Measurements from ENCODE around the gene GGTLC2. TPM values are rescaled to one million over a fixed set of nuclear protein-coding genes. Genes with fewer than 3 reads are reported as not detected.
"Not testable (repeated sequence)": the region's sequence is repeated elsewhere in the genome, so short reads cannot be mapped to it uniquely, and the experiment has no call there.

GGTLC2 gene
- total RNA-seq: not detected in 2 replicates

GRCh38 chr22:22644314-22644713 is at the start of gene GGTLC2:
TSS of gene GGTLC2 (plus strand) at chr22:22644614. CDS start at chr22:22646346, 1,732 bp downstream.
- H3K27ac Mint-ChIP-seq; POLR2A ChIA-PET; H3K36me3 Mint-ChIP-seq (ENCODE audit: low read depth); intact Hi-C loops (cut with micrococcal nuclease); H3K4me1 Mint-ChIP-seq; DNase-seq; ATAC-seq (ENCODE audit: low read depth); CTCF ChIA-PET; H3K9me3 Mint-ChIP-seq; H3K4me3 Mint-ChIP-seq; H3K27me3 Mint-ChIP-seq: not testable (repeated sequence)

- no peaks in the 10 kb centered on the region for H3K27me3 Mint-ChIP-seq
- no peaks in the 10 kb centered on the region for H3K36me3 Mint-ChIP-seq (ENCODE audit: low read depth)
- no peak overlapping the region for H3K4me3 Mint-ChIP-seq
- TF ChIP-seq CTCF (IDR thresholded peaks at IDR 0.05): no peak
- DNase-seq (no peak), ATAC-seq (ENCODE audit: low read depth) (no peak)
- intact Hi-C loops (cut with micrococcal nuclease): loop anchor here (2.0 kb wide), 2 partner anchors 92 to 158 kb away; no protein-coding TSS in a partner anchor
- POLR2A ChIA-PET: no interaction called here
- no peaks in the 10 kb centered on the region for H3K9me3 Mint-ChIP-seq
- H3K27ac Mint-ChIP-seq: no peak overlapping the region
- H3K4me1 Mint-ChIP-seq: peaks cover 30% of the 10 kb centered on the region
- CTCF ChIA-PET: interaction anchor here (2.5 kb wide), 1 partner anchor 8 kb away, joined by 8 read pairs; no protein-coding TSS in a partner anchor
These were observed 49.2 kb upstream of the GGTLC2 start for GRCh38 chr22:22595001-22595835.

GRCh38 chr22:22598144-22598543 is 46.3 kb upstream of the GGTLC2 start:
- Mint-ChIP-seq H3K9me3 (no peaks in the 10 kb centered on the region), H3K27ac (no peak overlapping the region)
- CTCF ChIA-PET: interaction anchor here (0.7 kb wide), 1 partner anchor 286 kb away, joined by 3 read pairs; no protein-coding TSS in a partner anchor

GRCh38 chr22:22599248-22599647 is 45.2 kb upstream of the GGTLC2 start:
- H3K9me3 Mint-ChIP-seq: no peaks in the 10 kb centered on the region
- ATAC-seq (ENCODE audit: low read depth) (no peak), DNase-seq (no peak)
- POLR2A ChIA-PET: no interaction called here
- CTCF ChIA-PET: interaction anchor here (1.8 kb wide), 1 partner anchor 8 kb away, joined by 7 read pairs; no protein-coding TSS in a partner anchor
- peaks cover 40% of the 10 kb centered on the region for H3K4me1 Mint-ChIP-seq
- no peaks in the 10 kb centered on the region for H3K36me3 Mint-ChIP-seq (ENCODE audit: low read depth)
- H3K27me3 Mint-ChIP-seq: no peaks in the 10 kb centered on the region
- H3K27ac Mint-ChIP-seq: no peak overlapping the region
- H3K4me3 Mint-ChIP-seq: no peak overlapping the region
- TF ChIP-seq CTCF (IDR thresholded peaks at IDR 0.05): no peak
- intact Hi-C loops (cut with micrococcal nuclease): no loop called here

More at GRCh38 chr22:22598144-22598543, 46.3 kb upstream of the GGTLC2 start:
- no peak for ATAC-seq (ENCODE audit: low read depth)
- Mint-ChIP-seq H3K4me1 (peaks cover 34% of the 10 kb centered on the region), H3K27me3 (no peaks in the 10 kb centered on the region), H3K36me3 (ENCODE audit: low read depth) (no peaks in the 10 kb centered on the region), H3K4me3 (no peak overlapping the region)
- no peak for TF ChIP-seq CTCF (IDR thresholded peaks at IDR 0.05)
- POLR2A ChIA-PET: no interaction called here
- intact Hi-C loops (cut with micrococcal nuclease): no loop called here
- DNase-seq: no peak

- intact Hi-C loops (cut with micrococcal nuclease): no loop called here
- no peaks in the 10 kb centered on the region for H3K36me3 Mint-ChIP-seq (ENCODE audit: low read depth)
- H3K27ac Mint-ChIP-seq: no peak overlapping the region
- ChIA-PET CTCF (interaction anchor here (0.6 to 1.8 kb wide), 3 partner anchors 10 to 83 kb away, joined by 3 to 9 read pairs (median 7); no protein-coding TSS in a partner anchor), POLR2A (no interaction called here)
- ATAC-seq (ENCODE audit: low read depth) (no peak), DNase-seq (no peak)
- peaks cover 55% of the 10 kb centered on the region for H3K4me1 Mint-ChIP-seq
- H3K27me3 Mint-ChIP-seq: no peaks in the 10 kb centered on the region
- no peaks in the 10 kb centered on the region for H3K9me3 Mint-ChIP-seq
- H3K4me3 Mint-ChIP-seq: no peak overlapping the region
- TF ChIP-seq CTCF (IDR thresholded peaks at IDR 0.05): no peak
These were observed 43.7 kb upstream of the GGTLC2 start for GRCh38 chr22:22600531-22601261.

Measured in activated B cell treated with CpG ODN at 0.5 μM for 24 hours (primary cell).